Left renal cortex interstitium (tissue), 4 donors: ENCODE data around the gene GPRASP1. TPM values are rescaled to one million over a fixed set of nuclear protein-coding genes. Genes with fewer than 3 reads are reported as not detected.

Source experiments
- DNase-seq, 4 donors: peaks; one replicate each; pipeline ENCODE4 v3.0.0-alpha.2; 2013; ENCODE audit warnings: low read depth in 4 of 4, low spot score in 2 of 4, missing footprints in 1 of 4
- polyA plus RNA-seq, 4 donors: library from polyadenylated mRNA; unstranded; fragments of 120-200 nt; gene quantifications; one replicate each; pipeline ENCODE4 v1.2.1, GENCODE V29; 2013; ENCODE audit not compliant: insufficient read length in 4 of 4

Gene GPRASP1
- polyA plus RNA-seq, 4 donors, result 10.7 to 13.5 (median 11.9) TPM

GRCh38 chrX:102697494-102697893, 46.2 kb downstream of the GPRASP1 start:
- DNase-seq, result no peak

Other genes with a start within 250 kb of the GPRASP1 start
- 1 to 10 TPM in 2 of 4 donors, under 1 TPM in 2; 0.52 to 2.6 (median 0.89) TPM for gene NXF2B, start 211.5 kb upstream of the GPRASP1 start, polyA plus RNA-seq
- gene TCP11X2, start 179.7 kb upstream of the GPRASP1 start, polyA plus RNA-seq, result 1 to 10 TPM in 2 of 4 donors, under 1 TPM in 2; 0.75 to 2.1 (median 1.2) TPM
- gene TMSB15A, start 134.7 kb upstream of the GPRASP1 start, polyA plus RNA-seq, result 10 to 100 TPM; 59.9 to 71.4 (median 64.1) TPM
- gene ARMCX5, start 52.0 kb upstream of the GPRASP1 start, polyA plus RNA-seq, result 10 to 100 TPM; 12.3 to 16.7 (median 15.7) TPM
- 10 to 100 TPM; 35.5 to 42.2 (median 40.2) TPM for gene GPRASP2, start 61.0 kb downstream of the GPRASP1 start, polyA plus RNA-seq
- 10 to 100 TPM; 15.9 to 21.1 (median 19.7) TPM for gene GPRASP3, start 69.3 kb downstream of the GPRASP1 start, polyA plus RNA-seq